UCSD-AML1 (cell line): ENCODE measurements around the gene COQ5.
A peak's percentile ranks its signal among the peaks of the same experiment; 100 is the strongest.

Source experiments
- DNase-seq: peaks from one replicate; lab custom pipeline; 2025; ENCODE audit not compliant: unreplicated experiment; lab: John Stamatoyannopoulos, UW

Gene COQ5

DNA sequence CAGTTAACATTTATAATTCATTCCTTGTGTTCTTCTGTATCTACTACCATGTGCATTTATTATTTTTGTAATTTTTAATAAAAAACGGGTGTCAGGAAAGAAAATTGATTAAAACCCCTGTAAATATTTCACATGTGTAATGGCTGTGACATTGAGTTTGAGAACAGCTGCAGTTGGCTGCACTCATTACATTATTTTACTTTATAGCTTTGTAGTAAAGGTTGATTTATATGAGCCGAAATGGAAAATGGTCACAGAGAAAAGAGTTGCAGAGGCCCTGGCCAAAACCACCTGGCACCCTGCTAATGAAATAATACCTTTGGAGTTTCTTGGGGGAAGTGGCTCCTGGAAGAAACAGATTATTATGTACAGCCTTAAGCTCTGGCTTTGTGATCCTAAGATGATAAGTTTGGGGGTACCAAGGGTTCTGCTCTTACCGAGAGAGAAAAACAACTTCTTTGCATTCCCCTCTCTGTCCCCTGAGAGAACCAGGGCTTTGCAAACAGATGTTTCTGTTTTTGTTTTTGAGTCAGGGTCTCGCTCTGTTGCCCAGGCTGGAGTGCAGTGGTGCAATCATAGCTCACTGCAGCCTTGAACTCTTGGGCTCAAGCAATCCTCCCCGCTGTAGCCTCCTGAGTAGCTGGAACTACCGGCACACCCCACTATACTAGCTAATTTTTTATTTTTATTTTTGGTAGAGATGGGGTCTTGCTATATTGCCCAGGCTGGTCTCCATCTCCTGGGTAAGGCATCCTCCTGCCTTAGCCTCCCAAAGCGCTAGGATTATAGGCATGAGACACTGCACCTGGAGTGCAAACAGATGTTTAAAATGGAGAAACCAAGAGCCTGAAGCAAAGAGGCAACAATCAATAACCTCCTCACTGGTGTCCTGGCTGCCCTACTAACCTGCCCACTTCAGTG lies 42.7 kb downstream of the COQ5 start:
- DNase-seq, result no peak

DNA sequence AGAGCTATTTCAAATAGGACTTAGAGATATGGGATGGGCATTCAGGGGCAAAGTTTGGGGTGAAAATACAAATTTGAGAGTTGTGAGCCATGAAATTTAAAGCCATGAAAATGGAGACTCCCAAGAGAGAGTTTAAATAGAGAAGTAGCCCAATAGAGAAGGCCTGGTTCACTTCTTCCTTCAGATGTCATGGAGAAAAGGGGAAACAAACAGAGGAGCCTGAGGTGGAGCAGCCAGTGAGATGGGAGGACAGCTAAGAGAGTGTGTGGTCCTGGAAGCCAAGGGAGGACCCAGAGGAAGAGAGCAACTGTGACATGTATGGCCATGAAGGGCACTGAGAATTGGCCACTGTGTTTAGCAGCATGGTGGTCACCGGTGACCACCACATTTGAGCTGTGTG lies 45.3 kb downstream of the COQ5 start:
- DNase-seq, result peak; percentile 18

DNA sequence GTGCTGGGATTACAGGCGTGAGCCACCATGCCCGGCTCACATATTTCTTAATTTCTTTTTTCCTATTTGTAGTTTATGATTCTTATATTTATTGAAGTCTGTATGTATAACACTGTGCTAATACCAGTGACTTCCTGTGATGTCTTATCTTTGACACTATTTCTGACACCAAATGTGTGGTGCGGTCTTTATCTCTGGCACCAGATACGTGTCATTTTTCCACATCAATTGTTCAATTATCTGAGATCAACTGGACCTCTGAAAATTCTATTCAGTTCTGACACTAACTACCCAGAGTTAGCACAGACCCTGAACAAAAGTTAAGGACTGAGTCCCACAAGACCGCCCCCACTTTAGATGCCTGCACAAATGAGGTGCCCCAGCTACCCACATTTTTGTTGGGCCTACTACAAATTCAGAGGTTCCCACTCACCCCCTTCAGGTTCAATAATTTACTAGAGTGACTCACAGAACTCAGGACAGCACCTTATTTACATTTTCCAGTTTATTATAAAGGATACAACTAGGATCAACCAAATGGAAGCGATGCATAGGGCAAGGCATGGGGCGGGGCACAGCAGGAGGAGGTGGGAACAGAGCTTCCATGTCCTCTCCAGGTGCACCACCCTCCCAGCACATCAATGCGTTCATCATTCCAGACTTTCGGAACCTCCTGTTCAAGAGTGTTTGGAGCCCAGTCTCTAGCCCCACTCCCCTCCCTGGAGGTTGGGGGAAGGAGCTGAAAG lies 47.8 kb downstream of the COQ5 start:
- no peak for DNase-seq

DNA sequence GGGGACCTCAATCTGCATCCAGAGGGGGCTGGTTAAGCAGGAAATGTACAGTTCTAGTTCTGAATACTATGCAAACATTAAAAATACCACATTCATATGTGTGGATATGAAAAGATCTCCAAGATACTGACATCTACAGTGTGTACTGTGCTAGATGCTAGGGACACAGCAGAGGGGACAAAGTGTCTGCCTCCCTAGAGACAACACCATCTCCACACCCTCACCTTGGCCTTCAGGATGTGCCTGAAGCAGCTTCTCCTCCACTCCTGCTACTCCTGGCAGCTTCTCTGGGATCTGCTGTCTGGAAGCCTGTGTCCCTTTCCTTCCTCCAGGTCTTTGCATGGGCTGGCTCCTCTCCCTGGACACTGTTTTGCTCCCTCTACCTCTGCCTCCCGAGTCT lies 48.7 kb downstream of the COQ5 start:
- no peak for DNase-seq

DNA sequence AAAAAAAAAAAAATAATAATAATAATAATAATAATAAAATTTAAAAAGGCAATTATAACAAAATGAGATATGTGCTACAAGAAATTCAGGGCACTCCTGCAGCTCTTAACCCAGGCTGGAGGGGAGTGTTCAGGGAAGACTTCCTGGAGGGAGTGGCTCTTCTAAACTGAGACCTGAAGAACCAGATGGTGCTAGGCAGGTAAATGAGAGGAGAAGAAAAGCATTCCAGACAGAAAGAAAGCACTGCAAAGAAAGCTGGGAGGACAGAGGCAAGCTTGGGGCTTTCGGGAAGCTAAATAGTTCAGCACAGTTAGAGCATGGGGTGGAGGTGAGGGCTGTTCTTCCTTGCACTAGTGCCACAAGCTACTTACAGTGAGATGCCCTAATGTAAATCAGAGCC lies 49.5 kb downstream of the COQ5 start:
- DNase-seq, result no peak

DNA sequence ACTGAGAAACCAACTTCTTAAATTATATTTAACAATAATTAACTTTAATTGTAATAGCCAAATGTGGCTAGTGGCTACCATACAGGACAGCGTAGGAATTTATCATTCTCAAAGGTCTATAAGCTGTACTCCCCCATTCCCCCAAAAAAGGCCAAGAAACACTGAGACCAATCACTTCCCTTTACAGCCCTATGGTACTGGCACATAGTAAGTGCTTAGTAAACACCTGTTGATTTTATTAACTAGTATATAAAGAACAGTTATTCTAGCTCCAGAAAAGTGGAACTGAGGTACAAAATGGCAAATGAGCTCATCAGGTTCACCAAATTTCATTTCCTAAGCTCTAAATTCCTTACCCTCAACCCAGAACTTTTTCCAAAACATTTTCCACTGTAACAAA lies 53.3 kb downstream of the COQ5 start:
- no peak for DNase-seq

DNA sequence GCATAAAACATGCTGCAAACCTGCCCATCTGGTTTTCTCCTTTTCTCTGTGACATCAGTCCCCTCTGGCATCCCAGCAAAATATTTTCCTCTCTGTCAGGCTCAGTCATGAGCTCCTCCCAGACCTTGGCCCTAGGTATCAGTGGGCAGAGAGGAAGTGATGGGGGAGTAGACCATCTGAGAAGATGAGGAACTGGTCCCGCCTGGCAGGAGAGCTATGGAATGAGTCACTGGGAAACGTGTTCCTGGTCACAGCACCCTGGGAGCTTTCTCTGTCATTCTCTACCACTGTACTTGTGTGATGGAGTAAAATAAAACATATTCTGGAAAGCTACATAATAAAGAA lies 54.4 kb downstream of the COQ5 start:
- DNase-seq, result peak; percentile 57

DNA sequence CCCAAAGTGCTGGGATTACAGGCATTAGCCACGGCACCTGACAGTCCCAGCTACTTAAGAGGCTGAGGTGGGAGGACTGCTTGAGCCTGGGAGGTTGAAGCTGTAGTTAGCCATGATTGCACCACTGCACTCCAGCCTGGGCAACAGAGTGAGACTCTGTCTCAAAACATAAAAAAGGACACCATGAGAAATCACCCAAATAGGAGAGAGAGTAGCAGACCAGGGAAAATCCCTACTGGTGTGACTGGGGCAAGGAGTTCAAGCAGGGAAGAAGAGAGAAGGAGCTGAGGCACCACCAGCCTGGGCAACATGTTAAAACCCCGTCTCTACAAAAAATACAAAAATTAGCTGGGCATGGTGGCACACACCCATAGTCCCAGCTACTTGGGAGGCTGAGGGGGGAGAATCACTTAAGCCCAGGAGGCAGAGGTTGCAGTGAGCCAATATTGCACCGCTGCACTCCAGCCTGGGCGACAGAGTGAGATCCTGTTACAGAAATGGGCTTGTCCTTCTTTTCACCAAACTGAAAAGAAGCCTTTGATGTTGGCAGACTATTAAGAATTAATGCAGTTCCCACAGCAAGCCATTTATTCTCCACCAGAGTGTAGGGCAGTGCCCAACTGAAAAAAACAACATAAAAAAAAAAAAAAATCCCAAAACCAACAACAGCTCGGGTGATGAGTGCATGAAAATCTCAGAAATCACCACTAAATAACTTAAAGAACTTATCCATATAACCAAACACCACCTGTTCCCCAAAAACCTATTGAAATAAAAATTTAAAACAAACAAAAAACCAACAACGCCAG lies 54.9 kb downstream of the COQ5 start:
- no peak for DNase-seq

DNA sequence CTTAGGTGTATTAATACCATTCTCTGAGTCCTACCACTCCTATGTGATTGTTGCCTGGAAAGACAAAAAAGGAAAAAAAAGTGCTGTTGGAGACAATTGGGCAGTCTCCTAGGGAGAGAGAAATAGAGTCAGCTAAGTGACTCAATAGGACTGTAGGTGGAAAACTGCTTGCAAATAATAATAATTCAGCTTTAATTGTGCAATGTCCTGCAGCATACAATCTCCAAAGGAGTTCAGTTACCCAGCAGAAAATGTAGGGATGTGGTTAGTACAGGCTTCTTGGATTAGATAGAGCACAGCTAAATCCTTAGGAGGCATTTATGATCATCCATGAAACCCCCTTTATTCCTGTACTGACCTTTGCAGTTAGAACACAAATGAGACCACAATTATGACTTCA lies 56.4 kb downstream of the COQ5 start:
- DNase-seq, result no peak

DNA sequence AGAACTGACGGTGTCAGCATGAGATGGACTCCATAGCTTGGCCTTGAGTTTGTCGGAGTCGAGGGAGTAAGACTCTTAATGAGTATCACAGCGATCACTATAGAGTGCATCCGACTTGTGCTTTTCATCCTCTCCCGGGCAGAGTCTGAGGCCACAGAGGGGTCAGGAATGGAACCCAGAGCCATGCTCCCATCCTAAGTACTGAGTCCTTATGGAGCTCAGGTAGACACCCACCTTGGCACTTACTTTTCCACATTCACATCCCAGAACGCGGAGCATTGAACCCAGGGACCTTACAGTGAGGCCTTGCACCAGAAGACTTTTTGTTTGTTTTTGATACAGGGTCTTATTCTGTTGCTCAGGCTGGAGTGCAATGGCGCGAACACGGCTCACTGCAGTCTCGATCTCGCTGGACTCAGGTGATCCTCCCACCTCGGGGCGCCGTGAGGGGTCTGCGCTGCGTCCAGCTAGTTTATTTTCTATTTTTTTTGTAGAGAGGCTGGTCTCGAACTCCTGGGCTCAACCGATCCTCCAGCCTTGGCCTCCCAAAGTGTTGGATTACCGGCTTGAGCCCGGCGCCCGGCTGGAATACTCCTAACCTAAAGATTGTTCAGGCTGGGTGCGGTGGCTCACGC lies 58.7 kb downstream of the COQ5 start:
- peak; percentile 64 for DNase-seq

DNA sequence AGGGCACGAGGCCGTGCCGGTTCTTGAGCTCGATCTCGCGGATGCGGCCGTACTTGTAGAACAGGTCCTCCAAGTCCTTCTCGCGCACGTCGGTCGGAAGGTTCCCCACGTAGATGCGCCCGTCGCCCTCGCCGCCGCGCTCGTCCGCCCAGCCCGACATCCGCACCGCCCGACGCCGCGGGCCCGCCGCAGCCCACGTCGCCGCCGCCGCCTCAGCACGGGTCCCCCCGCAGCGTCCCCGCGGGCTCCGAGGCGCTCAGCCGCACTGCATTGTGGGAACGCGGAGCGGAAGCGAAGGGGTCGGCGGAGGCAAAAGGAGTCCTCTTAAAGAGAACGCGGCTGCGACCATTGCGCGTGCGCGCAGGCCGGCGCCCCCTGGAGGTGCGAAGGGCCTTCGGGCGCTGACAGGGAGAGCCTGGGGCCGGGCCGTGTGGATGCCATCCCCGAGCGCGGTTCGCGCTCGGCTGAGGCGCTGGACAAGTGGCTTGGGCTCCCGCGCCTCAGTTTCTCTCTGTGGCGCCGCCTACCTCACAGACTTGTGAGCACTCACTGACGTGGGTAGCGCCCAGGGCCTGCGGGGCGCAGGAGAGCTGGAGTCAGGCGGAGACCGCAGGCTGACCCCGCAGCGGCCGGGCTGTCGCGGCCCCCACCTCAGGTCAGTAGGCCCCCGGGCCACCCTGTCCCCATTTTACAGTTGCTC lies 59.4 kb downstream of the COQ5 start, which contains the start of gene SRSF9:
Gene SRSF9 (minus strand): TSS at position 299 of the 700 bp plus-strand sequence. CDS start 139 bp downstream, at position 160.
- peak; percentile 98 for DNase-seq

DNA sequence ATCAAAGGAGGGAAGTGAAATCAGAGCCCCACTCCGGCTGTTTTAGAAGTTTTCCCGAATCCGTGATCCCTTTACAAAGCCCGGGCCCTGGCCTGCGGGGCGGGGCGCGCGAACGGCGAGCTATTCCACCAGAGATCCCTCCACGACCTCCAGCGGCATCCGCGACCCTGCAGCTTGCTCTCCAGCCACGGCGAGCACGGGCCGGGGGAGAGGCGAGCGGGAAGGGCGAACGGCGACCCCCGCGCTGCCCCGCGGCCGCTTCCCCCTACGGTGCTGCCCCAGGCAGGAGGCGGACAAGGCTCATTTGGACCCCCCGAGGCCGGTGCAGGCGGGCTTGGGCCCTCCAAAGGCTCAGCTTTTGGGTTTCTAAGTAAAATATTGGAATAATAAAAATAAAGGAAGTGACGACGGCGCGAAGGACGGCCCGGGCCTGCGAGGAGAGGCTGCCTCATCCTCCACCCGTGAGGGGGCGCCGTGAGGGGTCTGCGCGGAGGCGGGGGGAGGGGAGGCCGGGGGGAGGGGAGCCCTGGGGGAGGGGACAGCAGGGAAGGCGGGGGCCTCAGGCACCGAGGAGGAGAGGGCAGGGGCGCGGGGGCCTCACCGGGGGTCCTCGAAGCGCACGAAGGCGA lies 60.0 kb downstream of the COQ5 start:
- peak; percentile 69 for DNase-seq

DNA sequence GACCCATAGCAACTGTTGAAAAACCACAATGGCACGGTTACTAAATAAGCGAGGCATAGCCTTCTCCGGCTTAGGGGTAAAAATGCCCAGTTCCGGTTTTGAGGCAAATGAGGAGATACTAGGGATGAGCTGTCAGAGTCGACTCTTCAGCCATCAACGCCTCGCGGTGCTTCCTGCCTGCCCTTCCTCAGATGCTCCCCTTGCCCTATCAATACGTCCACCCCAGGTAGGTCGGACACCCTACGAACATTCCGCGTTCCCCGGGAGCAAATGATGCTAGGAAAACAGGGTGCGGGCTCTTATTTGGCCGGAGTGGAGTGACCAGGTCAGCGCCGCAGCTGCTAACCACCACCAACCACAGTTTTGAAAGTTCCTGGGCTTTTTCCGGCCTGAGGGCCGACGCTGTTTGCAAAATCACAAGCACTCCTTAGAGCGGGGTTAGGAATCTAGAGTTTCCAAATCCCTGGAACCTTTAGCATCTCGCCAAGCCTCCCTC lies 60.6 kb downstream of the COQ5 start:
- DNase-seq, result peak; percentile 36

DNA sequence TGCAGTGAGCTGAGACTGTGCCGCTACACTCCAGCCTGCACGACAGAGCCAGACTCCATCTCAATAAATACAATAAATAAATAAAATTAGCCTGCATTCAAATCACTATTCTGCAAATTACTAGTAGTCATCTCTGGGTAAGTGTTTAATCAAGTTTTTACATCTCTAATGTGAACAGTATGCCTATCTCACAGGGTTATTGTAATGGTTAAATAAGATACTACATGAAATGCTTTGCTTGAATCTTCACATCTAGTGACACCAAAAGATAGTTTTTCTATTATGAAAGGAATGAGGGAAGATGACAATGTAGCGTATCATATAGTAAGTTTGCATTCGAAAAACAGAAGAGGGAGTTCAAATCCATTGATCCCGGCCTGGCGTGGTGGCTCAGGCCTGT lies 61.5 kb downstream of the COQ5 start:
- no peak for DNase-seq

DNA sequence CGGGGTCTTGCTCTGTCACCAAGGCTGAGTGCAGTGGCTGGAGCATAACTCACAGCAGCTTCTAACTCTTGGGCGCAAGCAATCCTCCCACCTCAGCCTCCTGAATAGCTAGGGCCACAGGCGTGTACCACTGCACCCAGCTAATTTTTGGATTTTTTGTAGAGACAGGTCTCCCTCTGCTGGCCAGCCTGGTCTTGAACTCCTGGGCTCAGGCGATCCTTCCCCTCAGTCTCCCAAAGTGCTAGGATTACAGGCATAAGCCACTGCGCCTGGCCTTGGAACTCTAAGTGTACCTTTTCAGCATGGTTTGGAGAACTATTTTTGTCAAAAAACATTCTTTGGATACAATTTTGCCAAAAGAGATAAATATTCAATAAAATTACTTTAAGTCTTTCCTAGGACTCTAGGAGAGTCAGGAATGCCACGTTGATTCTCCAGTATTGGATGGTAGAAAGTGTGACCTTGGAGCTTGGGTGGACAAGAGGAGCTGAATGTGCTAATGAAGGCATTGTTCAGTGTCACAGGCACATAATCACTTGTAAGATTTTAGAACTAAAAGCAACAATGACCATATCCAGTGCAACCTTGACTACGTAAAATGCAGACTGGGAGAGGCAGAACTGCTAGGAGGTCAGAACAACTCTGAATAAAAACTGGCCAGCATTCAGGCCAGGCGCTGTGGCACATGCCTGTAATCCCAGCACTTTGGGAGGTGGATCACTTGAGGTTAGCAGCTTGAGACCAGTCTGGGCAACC lies 62.2 kb downstream of the COQ5 start:
- peak; percentile 38 for DNase-seq

DNA sequence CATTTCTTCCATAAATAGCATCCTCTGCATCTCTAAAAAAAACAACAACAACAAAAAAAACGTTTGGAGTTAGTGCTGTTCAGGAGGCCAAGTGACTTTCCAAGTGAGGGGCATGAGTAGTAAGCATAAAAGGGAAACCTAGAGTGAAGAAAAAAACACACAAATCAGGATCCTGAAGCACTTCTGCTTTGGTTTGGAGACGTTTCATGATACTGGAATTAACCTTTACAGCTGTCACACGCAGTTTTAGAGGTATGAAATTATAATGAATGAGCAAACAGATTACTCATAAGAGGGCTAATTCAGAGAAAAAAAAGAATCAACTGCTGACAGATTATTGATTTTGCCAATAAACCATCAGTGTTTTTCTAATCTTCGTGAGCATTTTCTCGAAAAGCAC lies 63.2 kb downstream of the COQ5 start:
- DNase-seq, result no peak

DNA sequence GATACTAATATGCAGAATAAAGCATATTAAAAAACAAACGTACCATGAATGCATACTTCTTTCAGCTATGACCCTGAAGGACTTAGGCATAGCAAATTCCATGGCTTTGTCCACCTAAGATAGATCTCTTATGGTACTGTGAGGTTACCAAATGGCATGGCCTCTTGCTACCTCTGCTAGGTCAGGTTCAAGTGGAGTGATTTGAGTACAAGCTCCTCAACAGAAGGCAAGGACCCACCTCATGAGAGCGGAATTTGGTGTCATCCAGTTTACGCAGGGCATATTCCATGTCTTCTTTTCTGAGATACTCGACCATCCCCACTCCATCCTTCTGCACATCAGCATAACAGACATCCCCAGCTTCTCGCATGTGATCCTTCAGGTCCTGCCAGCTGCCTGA lies 65.2 kb downstream of the COQ5 start:
- no peak for DNase-seq

DNA sequence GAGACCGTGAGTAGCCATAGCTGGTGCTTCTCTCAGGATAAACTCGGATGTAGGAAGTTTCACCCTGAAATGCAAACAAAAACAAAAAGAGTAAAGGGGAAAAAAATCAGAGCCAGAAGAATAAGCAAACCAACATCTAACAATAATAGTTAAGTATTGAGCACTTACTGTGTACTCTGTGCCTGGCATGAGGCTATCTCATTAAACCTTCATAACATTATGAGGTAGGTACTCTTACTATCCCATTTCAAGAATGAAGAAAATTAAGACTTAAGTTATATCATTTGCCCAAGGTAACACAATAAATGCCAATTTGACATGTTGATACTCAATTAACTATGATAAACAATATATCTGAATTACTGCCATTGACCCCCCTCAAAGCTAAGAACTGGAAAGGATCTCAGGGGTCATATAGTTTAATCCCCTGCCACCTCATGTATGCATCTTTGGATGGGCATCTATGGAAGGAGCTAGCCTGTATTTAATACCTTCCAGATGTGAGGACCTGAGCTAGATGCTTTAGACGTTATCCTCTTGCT lies 66.8 kb downstream of the COQ5 start:
- DNase-seq, result no peak

DNA sequence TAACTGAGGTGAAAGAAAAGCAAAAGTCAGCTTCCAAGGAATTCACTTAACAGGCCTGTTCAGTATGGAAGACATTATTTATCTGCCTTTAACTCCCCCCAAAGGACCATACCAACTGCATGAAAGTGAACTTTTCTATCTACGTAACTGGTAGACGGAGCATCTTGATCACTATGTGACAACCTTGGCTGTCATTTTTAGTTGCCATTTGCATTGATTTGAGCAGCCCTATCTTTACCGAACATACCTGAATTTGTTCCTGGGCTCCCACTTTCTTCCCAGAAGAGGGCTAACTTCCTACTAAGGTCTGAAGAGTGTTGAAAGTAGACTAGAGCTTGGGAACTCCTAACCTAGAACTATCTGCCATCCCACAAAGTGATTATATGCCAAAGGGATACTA lies 68.8 kb downstream of the COQ5 start:
- no peak for DNase-seq
